Measurements from ENCODE around the gene NPPB. TPM values are rescaled to one million over a fixed set of nuclear protein-coding genes. Genes with fewer than 3 reads are reported as not detected.

The NPPB gene
- not detected for total RNA-seq

DNA sequence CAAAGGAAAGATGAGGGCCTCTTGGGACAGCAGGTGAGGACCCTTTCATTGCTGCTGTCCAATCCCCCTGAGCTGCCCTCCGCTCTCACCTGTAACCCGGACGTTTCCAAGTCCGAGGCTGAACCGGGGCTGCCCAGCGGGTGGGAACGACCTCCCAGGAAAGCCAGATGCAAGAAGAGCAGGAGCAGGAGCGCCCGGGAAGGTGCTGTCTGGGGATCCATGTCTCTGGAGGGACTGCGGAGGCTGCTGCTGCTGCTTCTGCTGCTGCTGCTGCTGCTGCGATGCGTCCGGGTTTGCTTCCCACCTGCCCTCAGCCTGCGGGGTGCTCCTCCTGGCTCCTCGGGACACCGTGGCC, at the start of gene NPPB:
TSS of gene NPPB (minus strand) at position 333 of the 355 bp plus-strand sequence. CDS start at position 221, 112 bp downstream.

DNA sequence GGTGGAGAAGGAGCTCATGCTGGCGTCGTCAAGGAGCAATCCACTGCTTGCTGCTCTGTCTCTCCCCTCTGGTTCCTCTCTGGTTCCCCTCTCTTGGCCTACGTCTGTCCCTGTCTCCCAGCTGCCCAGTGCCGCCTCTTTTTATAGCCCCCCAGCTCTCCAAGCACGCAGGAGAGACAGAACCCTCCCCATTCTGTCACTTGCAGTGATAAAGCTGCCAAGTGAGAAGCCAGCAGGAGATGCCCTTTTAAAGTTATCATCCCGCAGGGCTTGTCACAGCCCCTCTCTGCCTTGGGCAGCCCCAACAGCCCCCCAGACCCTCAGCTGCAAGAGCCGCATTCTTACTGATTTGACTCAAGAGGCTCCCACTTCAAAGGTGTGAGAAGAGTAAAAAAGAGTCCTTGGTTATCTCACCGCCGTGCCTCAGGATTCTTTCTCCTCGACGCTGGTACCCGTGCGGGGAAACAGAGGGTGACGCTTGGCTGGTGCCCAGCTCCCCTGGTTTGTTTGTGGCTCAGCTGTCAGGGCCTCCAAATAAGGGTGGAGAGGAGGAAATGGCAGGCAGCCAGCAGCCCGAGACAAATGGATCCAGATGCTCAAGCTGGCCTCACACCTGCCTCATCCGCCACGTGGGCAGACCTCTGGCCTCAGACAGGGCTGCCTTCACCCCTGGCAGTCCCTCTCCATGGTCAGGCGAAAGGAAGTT, 10.9 kb downstream of the NPPB start, which contains the start of gene NPPA:
TSS of gene NPPA (minus strand) at position 117 of the 706 bp plus-strand sequence. CDS start at position 18, 99 bp downstream.

Other genes with a start within 250 kb of the NPPB start
- 1 to 10 TPM; 1.4 to 2.1 TPM for gene FBXO2, start 204.5 kb downstream of the NPPB start, total RNA-seq
- 10 to 100 TPM; 32.9 to 33.1 TPM for gene FBXO44, start 204.1 kb downstream of the NPPB start, total RNA-seq
- 10 to 100 TPM; 24.1 to 24.5 TPM for gene FBXO6, start 194.7 kb downstream of the NPPB start, total RNA-seq
- 10 to 100 TPM; 54.2 to 60.9 TPM for gene MAD2L2, start 177.8 kb downstream of the NPPB start, total RNA-seq
- under 1 TPM; 0.40 to 0.41 TPM for gene DRAXIN, start 167.2 kb downstream of the NPPB start, total RNA-seq
- 10 to 100 TPM; 39.3 to 40.0 TPM for gene AGTRAP, start 122.8 kb downstream of the NPPB start, total RNA-seq
- gene C1orf167, start 96.8 kb downstream of the NPPB start, total RNA-seq = not detected
- gene MTHFR, start 53.0 kb downstream of the NPPB start, total RNA-seq = 10 to 100 TPM; 37.3 to 40.5 TPM
- gene CLCN6, start 52.8 kb downstream of the NPPB start, total RNA-seq = 10 to 100 TPM; 21.1 to 21.5 TPM
- not detected for gene NPPA, start 11.2 kb downstream of the NPPB start, total RNA-seq
- gene KIAA2013, start 67.5 kb upstream of the NPPB start, total RNA-seq = 10 to 100 TPM; 30.9 to 32.8 TPM
- gene PLOD1, start 75.8 kb upstream of the NPPB start, total RNA-seq = 10 to 100 TPM; 11.8 to 13.9 TPM
- gene MFN2, start 121.5 kb upstream of the NPPB start, total RNA-seq = 10 to 100 TPM; 39.0 to 44.4 TPM
- 10 to 100 TPM; 42.1 TPM for gene MIIP, start 160.6 kb upstream of the NPPB start, total RNA-seq
- 1 to 10 TPM; 1.3 to 1.7 TPM for gene TNFRSF8, start 204.4 kb upstream of the NPPB start, total RNA-seq